K562 (cell line): ENCODE results near the gene ITPRIP. TPM values are rescaled to one million over a fixed set of nuclear protein-coding genes. Genes with fewer than 3 reads are reported as not detected.

Experiments used
- ATAC-seq: fragments of 200-7000 bp; cut with Tn5 transposase; 3 replicates; pipeline ENCODE4 v1.9.1; 2020; ENCODE audit warnings: moderate library complexity
- BruUV-seq: library from RNA; stranded (reverse); fragments of 400-500 nt; replicated peaks from 2 replicates; lab custom pipeline; 2021; lab: Mats Ljungman, UMichigan
- CTCF ChIA-PET: fragments of 300-600 bp; formaldehyde crosslinking; extraction: SDS; loops from one replicate; lab custom pipeline; 2021; ENCODE audit warnings: low intra/inter-chr PET ratio; lab: Yijun Ruan, JAX
- POLR2A ChIA-PET: fragments of 300-600, 350-650 bp; sonication (Branson Sonifier 250); formaldehyde crosslinking; extraction: SDS; loops from one replicate; lab custom pipeline; 2021; ENCODE audit warnings: antibody characterized with exemption, inconsistent platforms; lab: Yijun Ruan, JAX
- DNase-seq, 4 experiments: peaks; one replicate each; pipeline versions ENCODE4 v3.0.0 to v3.0.0-alpha.2; 2011 to 2018; ENCODE audit warnings: low spot score in 3 of 4, mixed read lengths in 3 of 4; ENCODE audit errors: extremely low read depth in 1 of 4
- FAIRE-seq: peaks from 2 replicates; lab custom pipeline; 2011; peaks lifted over from hg19 to GRCh38; lab: Jason Lieb, UNC
- H2AFZ ChIP-seq: 2 replicates; pipeline ENCODE4 v1.6.0; 2011; ENCODE audit warnings: low read depth, low read length, control low read depth, inconsistent platforms
- H3K27ac ChIP-seq: fragments of 200-600 bp; 3 replicates; pipeline ENCODE4 v1.8.0; 2011; ENCODE audit warnings: low read depth, mild to moderate bottlenecking, control low read depth, inconsistent platforms, low read length, moderate library complexity, mixed read lengths; ENCODE audit errors: extremely low read depth
- H3K27me3 ChIP-seq, 2 experiments: fragments of 300-600 bp in 1 of 2; 2 replicates in 1 of 2; 3 replicates in 1 of 2; pipeline versions ENCODE4 v1.6.0 to v1.8.0; 2011; ENCODE audit warnings: inconsistent platforms in 2 of 2, low read length in 2 of 2, mild to moderate bottlenecking in 1 of 2, mixed read lengths in 1 of 2, moderate library complexity in 1 of 2; ENCODE audit not compliant: control insufficient read depth in 2 of 2, insufficient read depth in 2 of 2
- H3K36me3 ChIP-seq: fragments of 300-600 bp; 3 replicates; pipeline ENCODE4 v1.8.0; 2011; ENCODE audit warnings: mild to moderate bottlenecking, low read length, inconsistent platforms; ENCODE audit not compliant: control insufficient read depth, insufficient read depth
- H3K4me1 ChIP-seq, 2 experiments: fragments of 200-600 bp in 1 of 2; replicated peaks in 1 of 2; 2 replicates in 1 of 2; 3 replicates in 1 of 2; pipeline versions ENCODE4 v1.5.1 to v1.8.0; 2011; ENCODE audit warnings: inconsistent platforms in 2 of 2, low read length in 2 of 2, mild to moderate bottlenecking in 1 of 2, mixed read lengths in 1 of 2, moderate library complexity in 1 of 2; ENCODE audit not compliant: control insufficient read depth in 2 of 2, insufficient read depth in 2 of 2
- H3K4me2 ChIP-seq: 2 replicates; pipeline ENCODE4 v1.6.1; 2011; ENCODE audit warnings: low read length, control low read depth, inconsistent platforms, mixed read lengths; ENCODE audit not compliant: insufficient read depth
- H3K4me3 ChIP-seq: fragments of 200-600 bp; sonication (generic), shearing (Covaris generic); 2 replicates; pipeline ENCODE4 v1.5.1; 2016; ENCODE audit warnings: control low read depth, inconsistent platforms
- H3K79me2 ChIP-seq: fragments of 200-600 bp; 3 replicates; pipeline ENCODE4 v1.8.0; 2011; ENCODE audit warnings: low read length, inconsistent platforms; ENCODE audit not compliant: control insufficient read depth, insufficient read depth
- H3K9ac ChIP-seq, 2 experiments: 2 replicates each; pipeline versions ENCODE4 v1.6.0 to v1.6.1; 2011; ENCODE audit warnings: low read depth in 2 of 2, low read length in 2 of 2, control low read depth in 1 of 2, inconsistent platforms in 1 of 2, mild to moderate bottlenecking in 1 of 2, mixed read lengths in 1 of 2; ENCODE audit not compliant: insufficient read depth in 1 of 2
- H3K9me1 ChIP-seq: one replicate; pipeline ENCODE4 v1.6.0; 2011; ENCODE audit warnings: inconsistent platforms, mild to moderate bottlenecking, low read length, moderate library complexity; ENCODE audit not compliant: control insufficient read depth, insufficient read depth
- H3K9me3 ChIP-seq: replicated peaks from 2 replicates; pipeline ENCODE4 v1.5.1; 2011; ENCODE audit warnings: low read depth, low read length, inconsistent platforms; ENCODE audit not compliant: control insufficient read depth, insufficient read depth
- H4K20me1 ChIP-seq: replicated peaks from 2 replicates; pipeline ENCODE4 v1.6.1; 2011; ENCODE audit warnings: low read length, inconsistent platforms, mixed read lengths; ENCODE audit not compliant: control insufficient read depth, insufficient read depth
- CREB5 ChIP-seq: fragments of 250-450 bp; sonication (Bioruptor Pico); IDR thresholded peaks from 2 replicates; pipeline ENCODE4 v1.5.0; 2020; ENCODE audit warnings: mild to moderate bottlenecking
- IFI16 ChIP-seq: fragments of 250-450 bp; sonication (Bioruptor Pico); IDR thresholded peaks from 2 replicates; pipeline ENCODE4 v2.1.2; 2022; ENCODE audit warnings: mild to moderate bottlenecking, inconsistent platforms
- POLR2A ChIP-seq: fragments of 450-650 bp; conservative IDR thresholded peaks from 2 replicates; pipeline ENCODE4 v1.6.1; 2016
- ZNF699 ChIP-seq: fragments of 250-450 bp; sonication (Bioruptor Pico); IDR thresholded peaks from 2 replicates; pipeline ENCODE4 v1.8.0; 2021; ENCODE audit warnings: mild to moderate bottlenecking, moderate library complexity; ENCODE audit not compliant: insufficient replicate concordance
- WGBS: fragments of 100-300 bp; shearing (Covaris generic); methylation state at CpG from one replicate; pipeline ENCODE4 v1.1.6; 2016; ENCODE audit warnings: low coverage, mixed read lengths; ENCODE audit not compliant: insufficient coverage; ENCODE audit errors: missing lambda C conversion rate; 5-methylcytosine and 5-hydroxymethylcytosine counted together
- in situ Hi-C: fragments of 300-500 bp; cut with MboI; formaldehyde crosslinking; loops from 4 replicates; pipeline ENCODE4 v1.15.0; 2018; ENCODE audit warnings: inconsistent platforms, mixed read lengths
- intact Hi-C: fragments of 100-400 bp; cut with micrococcal nuclease; formaldehyde crosslinking; loops from 2 replicates; pipeline ENCODE4 v1.14.2; 2022
- polyA plus RNA-seq, 8 experiments: library from polyadenylated mRNA; depleted of rRNA in 4 of 8; stranded (reverse) in 5 of 8; unstranded in 3 of 8; fragments of >200 nt; fragmentation: Nextera tagmentation in 2 of 8; fragmentation: Illumina TruSeq in 1 of 8; extraction: Ambion mirVana in 2 of 8; extraction: Trizol in 1 of 8; gene quantifications; 2 replicates each; pipeline versions ENCODE4 v1.2.1 to v1.2.3, GENCODE V29; 2011 to 2014; ENCODE audit warnings: inconsistent platforms in 1 of 8, missing spikeins in 1 of 8
- total RNA-seq, 7 experiments: library from RNA; depleted of rRNA in 6 of 7; stranded (reverse); fragments of >200 nt in 6 of 7; fragmentation: Illumina TruSeq in 2 of 7; extraction: Trizol in 2 of 7; gene quantifications; 2 replicates each; pipeline versions ENCODE4 v1.2.1 to v1.2.3, GENCODE V29; 2011 to 2021; ENCODE audit warnings: low replicate concordance in 1 of 7

Gene ITPRIP
- total and polyA plus RNA-seq, 9 of the 15 experiments (the other 6 are each of a cell fraction or from before 2014, with no cell fraction given), result 4.4 to 28.5 (median 10.9) TPM

- WGBS, result 60% methylated on average over 1 of the region's 1 CpG
- CTCF ChIA-PET, result no interaction called here
- POLR2A ChIA-PET, result no interaction called here
These were observed 65.0 kb downstream of the ITPRIP start for GRCh38 chr10:104273286-104273685.

More at GRCh38 chr10:104273286-104273685, 65.0 kb downstream of the ITPRIP start:
- Histone ChIP-seq H3K9me1 (no peaks in the 10 kb centered on the region), H4K20me1 (no peaks in the 10 kb centered on the region), H3K79me2 (no peaks in the 10 kb centered on the region), H3K4me2 (no peak overlapping the region), H3K27ac (no peak overlapping the region), H3K9me3 (no peaks in the 10 kb centered on the region; the same call in 1 of the 2 replicates), H2AFZ (no peak overlapping the region), H3K27me3 (no peaks in the 10 kb centered on the region), H3K9ac (no peak overlapping the region), H3K4me1 (peaks cover 7 to 8% of the 10 kb centered on the region in 2 experiments), H3K4me3 (no peak overlapping the region), H3K36me3 (peaks cover 11% of the 10 kb centered on the region; the same call in 2 of the 3 replicates)
- TF ChIP-seq CREB5 (no peak), IFI16 (no peak), POLR2A (no peak), ZNF699 (no peak)
- ATAC-seq, result no peak
- DNase-seq, result no peak
- no TSS peak for BruUV-seq
- intact Hi-C loops, result no loop called here
- FAIRE-seq, result no peak
- in situ Hi-C loops, result no loop called here
